T-helper 17 cell (primary cell): ENCODE measurements around the gene NKAIN2. TPM values are rescaled to one million over a fixed set of nuclear protein-coding genes. Genes with fewer than 3 reads are reported as not detected.
"Not testable (repeated sequence)": the region's sequence is repeated elsewhere in the genome, so short reads cannot be mapped to it uniquely, and the experiment has no call there.

ENCODE experiments used
- ATAC-seq: fragments of 150-1000 bp; cut with Tn5 transposase; 2 replicates; pipeline ENCODE4 v1.10.0; 2021; ENCODE audit warnings: mild to moderate bottlenecking, moderate library complexity
- DNase-seq, 3 donors: peaks; one replicate each; pipeline versions ENCODE4 v3.0.0 to v3.0.0-alpha.2; 2020 to 2021
- H3K9me3 ChIP-seq: one replicate; pipeline ENCODE4 v1.7.0; 2013; ENCODE audit warnings: low read length, mild to moderate bottlenecking; ENCODE audit not compliant: control insufficient read depth, poor library complexity, severe bottlenecking
- H3K27ac Mint-ChIP-seq: one replicate; pipeline ENCODE4 v1.8.0; 2022; ENCODE audit warnings: mild to moderate bottlenecking, moderate library complexity, mixed read lengths
- H3K27me3 Mint-ChIP-seq: one replicate; pipeline ENCODE4 v1.8.0; 2022; ENCODE audit warnings: mixed read lengths
- H3K36me3 Mint-ChIP-seq: one replicate; pipeline ENCODE4 v1.8.0; 2022; ENCODE audit warnings: low read depth, mixed read lengths
- H3K4me1 Mint-ChIP-seq: one replicate; pipeline ENCODE4 v1.8.0; 2022; ENCODE audit warnings: mild to moderate bottlenecking, mixed read lengths
- H3K4me3 Mint-ChIP-seq: one replicate; pipeline ENCODE4 v1.8.0; 2022; ENCODE audit warnings: mild to moderate bottlenecking, moderate library complexity, mixed read lengths
- total RNA-seq, 4 donors: library from RNA in 2 of 4; stranded (reverse) in 2 of 4; gene quantifications; one replicate each; pipeline ENCODE4 v1.2.3 and lab custom pipeline; 2022 to 2026

NKAIN2 gene
- total RNA-seq, 2 donors from 2014 or later = 0.13 TPM; not detected in 1

DNA sequence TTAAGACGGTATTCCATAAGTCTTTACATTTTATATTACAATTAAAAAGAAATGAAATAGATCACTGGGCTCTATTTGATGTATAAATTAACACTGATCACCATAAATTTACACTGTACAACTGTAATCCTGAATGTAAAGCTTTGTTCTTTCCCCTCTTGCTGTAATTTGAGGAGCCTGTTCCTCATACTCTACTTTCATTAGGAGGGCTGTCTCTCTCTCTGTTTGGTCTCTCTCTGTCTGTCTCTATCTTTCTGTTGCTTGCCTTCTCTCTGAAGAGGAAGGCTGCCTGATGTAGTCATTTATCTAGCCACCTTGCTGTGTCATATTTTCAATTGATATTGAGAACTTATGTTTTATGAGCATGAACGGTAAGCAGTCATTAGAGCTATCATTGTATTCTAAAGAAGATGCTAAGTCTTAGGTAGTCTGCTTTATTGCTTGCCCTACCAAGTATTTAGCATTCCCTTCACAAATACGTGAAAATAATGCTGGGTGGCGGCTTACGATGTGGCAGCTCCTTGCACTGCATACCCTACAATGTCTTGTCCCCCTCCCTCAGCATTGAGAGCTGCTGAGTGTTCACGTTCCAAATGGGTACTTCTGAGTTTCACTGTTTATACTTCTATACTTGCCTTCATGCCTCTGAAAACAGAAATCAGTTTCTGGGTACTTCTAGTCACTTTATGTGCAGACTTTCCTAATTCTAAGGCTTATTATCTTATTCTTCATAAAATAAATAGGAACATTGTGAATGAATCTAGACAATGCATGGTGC, 205.5 kb downstream of the NKAIN2 start:
- H3K27me3 Mint-ChIP-seq = no peaks in the 10 kb centered on the region
- no peak overlapping the region for H3K4me3 Mint-ChIP-seq
- DNase-seq = no peak
- no peak overlapping the region for H3K27ac Mint-ChIP-seq
- H3K36me3 Mint-ChIP-seq = no peaks in the 10 kb centered on the region
- no peak for ATAC-seq
- H3K4me1 Mint-ChIP-seq = no peaks in the 10 kb centered on the region
- no peaks in the 10 kb centered on the region for H3K9me3 ChIP-seq

DNA sequence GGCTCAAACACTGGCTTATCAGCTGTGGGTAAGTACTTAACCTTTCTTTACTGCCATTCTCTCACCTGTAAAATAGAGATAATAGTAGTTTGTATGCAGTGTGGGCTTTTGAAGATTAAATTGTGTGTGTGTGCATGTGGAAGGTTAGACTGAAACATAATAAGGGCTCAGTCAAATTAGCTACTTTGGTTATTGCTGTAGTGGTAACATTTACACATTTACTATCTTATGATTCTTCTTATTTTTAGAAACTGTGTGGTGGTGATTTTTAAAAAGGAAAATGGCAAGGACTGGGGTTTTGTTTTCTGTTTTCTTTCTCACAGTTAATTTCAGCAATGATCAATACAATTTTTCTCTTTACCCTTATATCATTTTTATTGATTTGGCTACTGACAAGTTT, 206.9 kb downstream of the NKAIN2 start:
- Mint-ChIP-seq H3K27me3 (no peaks in the 10 kb centered on the region), H3K27ac (no peak overlapping the region), H3K36me3 (no peaks in the 10 kb centered on the region), H3K4me3 (no peak overlapping the region), H3K4me1 (no peaks in the 10 kb centered on the region)
- H3K9me3 ChIP-seq = no peaks in the 10 kb centered on the region
- DNase-seq (no peak), ATAC-seq (no peak)

DNA sequence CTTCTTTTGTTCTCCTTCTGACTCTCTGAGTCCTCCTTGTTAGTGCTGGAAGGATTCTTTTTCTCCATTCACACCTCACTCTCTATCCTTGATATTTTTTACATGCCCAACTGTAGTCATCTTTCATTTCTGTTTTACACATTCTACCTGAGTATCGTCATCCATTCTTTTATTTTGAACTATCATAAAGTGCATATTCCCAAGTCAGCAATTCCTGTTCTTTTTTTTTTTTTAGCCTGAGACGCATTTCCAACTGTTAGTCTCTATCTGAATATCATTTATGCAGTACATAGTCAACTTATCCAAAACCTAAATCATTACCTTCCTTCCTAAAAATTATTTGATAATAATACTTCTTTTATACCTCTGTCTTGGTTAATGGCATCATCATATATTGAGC, 207.5 kb downstream of the NKAIN2 start:
- Mint-ChIP-seq H3K27ac (no peak overlapping the region), H3K36me3 (no peaks in the 10 kb centered on the region), H3K4me1 (no peaks in the 10 kb centered on the region), H3K4me3 (no peak overlapping the region), H3K27me3 (no peaks in the 10 kb centered on the region)
- DNase-seq (no peak), ATAC-seq (no peak)
- H3K9me3 ChIP-seq = no peaks in the 10 kb centered on the region

DNA sequence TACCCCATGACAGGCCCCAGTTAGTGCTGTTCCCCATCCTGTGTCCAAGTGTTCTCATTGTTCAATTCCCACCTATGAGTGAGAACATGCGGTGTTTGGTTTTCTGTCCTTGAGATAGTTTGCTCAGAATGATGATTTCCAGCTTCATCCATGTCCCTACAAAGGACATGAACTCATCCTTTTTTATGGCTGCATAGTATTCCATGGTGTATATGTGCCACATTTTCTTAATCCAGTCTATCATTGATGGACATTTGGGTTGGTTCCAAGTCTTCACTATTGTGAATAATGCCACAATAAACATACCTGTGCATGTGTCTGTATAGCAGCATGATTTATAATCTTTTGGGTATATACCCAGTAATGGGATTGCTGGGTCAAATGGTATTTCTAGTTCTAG, 218.4 kb downstream of the NKAIN2 start:
- not testable (repeated sequence) for H3K27me3 Mint-ChIP-seq, H3K27ac Mint-ChIP-seq, H3K9me3 ChIP-seq, DNase-seq, H3K36me3 Mint-ChIP-seq, ATAC-seq, H3K4me1 Mint-ChIP-seq, H3K4me3 Mint-ChIP-seq

DNA sequence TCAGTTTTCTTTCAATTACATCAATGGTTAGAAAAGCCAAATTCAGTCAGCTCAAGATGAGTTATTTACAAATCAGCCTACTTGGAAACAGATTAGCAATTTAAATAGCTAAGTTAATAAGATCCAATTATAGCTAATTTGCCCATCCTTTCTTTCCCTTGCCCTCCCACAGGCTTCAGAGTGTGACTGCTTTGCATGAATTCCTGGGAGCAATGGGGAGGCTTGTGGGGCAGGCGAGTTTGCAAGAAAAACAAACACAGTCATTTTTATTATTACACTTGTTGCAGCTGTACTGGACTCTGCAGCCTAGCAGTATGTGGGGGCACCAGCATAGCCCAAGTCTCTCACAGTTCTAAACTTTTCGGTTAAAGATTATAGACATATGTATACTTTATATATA, 219.0 kb downstream of the NKAIN2 start:
- Mint-ChIP-seq H3K27me3 (no peaks in the 10 kb centered on the region), H3K27ac (no peak overlapping the region), H3K4me3 (no peak overlapping the region), H3K36me3 (no peaks in the 10 kb centered on the region), H3K4me1 (no peaks in the 10 kb centered on the region)
- no peak for ATAC-seq
- DNase-seq = no peak
- H3K9me3 ChIP-seq = no peaks in the 10 kb centered on the region

DNA sequence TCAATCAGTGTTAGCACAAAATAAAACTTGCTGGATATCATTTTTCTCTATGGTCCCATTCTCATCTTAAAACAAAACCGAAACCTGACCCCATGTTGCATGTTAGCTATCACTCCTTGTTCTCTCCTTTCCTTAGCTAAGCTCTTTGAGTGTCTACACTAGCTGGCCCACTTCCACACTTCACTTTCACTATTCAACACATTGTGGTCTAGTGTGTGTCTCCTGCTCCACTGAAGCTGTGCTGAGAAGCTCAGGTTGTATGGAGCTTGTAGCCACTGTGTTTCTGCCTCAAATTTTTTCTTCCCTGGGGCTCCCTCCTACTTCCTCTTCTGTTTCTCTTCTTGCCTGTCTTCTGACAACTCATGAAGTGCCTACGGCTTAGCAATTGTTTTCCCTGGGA, 223.0 kb downstream of the NKAIN2 start:
- H3K36me3 Mint-ChIP-seq = no peaks in the 10 kb centered on the region
- no peak overlapping the region for H3K4me3 Mint-ChIP-seq
- no peak for ATAC-seq
- H3K4me1 Mint-ChIP-seq = no peaks in the 10 kb centered on the region
- H3K9me3 ChIP-seq = no peaks in the 10 kb centered on the region
- H3K27me3 Mint-ChIP-seq = no peaks in the 10 kb centered on the region
- no peak for DNase-seq
- H3K27ac Mint-ChIP-seq = no peak overlapping the region

DNA sequence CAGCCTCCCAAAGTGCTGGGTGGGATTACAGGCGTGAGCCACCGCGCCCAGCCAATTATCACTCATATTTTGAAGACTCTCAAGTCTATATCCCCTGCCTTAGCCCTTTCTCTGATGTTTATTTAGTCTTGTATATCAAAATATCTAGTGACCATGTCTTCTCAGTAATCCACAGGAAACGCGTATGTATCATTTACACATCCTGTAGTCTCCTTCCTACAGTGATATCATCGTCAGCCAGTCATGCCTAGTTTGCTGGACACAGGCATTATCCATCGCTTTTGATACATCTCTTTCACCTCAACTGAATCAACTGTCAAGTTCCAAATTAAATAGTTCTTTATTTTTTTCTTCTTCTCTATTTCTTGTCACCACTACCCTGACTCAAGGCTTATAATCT, 223.7 kb downstream of the NKAIN2 start:
- no peaks in the 10 kb centered on the region for H3K27me3 Mint-ChIP-seq
- H3K4me3 Mint-ChIP-seq = no peak overlapping the region
- H3K36me3 Mint-ChIP-seq = no peaks in the 10 kb centered on the region
- no peak overlapping the region for H3K27ac Mint-ChIP-seq
- ATAC-seq (no peak), DNase-seq (no peak)
- no peaks in the 10 kb centered on the region for H3K9me3 ChIP-seq
- H3K4me1 Mint-ChIP-seq = no peaks in the 10 kb centered on the region

DNA sequence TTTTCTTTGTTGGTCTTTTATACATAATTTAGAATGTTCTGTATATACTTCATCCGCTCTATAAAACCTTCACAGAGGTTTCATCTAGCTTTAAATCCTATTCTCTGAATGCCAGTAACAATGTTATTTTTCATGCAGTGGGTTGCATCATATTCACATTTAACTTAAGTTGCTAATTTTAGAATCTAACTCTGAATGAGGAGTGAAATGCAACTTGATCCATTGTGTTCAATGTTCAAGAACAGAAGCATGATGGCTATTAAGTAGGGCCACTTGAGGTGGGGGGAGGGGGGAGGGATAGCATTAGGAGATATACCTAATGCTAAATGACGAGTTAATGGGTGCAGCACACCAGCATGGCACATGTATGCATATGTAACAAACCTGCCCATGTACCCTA, 224.5 kb downstream of the NKAIN2 start:
- H3K36me3 Mint-ChIP-seq = no peaks in the 10 kb centered on the region
- no peak overlapping the region for H3K27ac Mint-ChIP-seq
- H3K27me3 Mint-ChIP-seq = no peaks in the 10 kb centered on the region
- DNase-seq (no peak), ATAC-seq (no peak)
- no peaks in the 10 kb centered on the region for H3K9me3 ChIP-seq
- H3K4me3 Mint-ChIP-seq = no peak overlapping the region
- no peaks in the 10 kb centered on the region for H3K4me1 Mint-ChIP-seq

DNA sequence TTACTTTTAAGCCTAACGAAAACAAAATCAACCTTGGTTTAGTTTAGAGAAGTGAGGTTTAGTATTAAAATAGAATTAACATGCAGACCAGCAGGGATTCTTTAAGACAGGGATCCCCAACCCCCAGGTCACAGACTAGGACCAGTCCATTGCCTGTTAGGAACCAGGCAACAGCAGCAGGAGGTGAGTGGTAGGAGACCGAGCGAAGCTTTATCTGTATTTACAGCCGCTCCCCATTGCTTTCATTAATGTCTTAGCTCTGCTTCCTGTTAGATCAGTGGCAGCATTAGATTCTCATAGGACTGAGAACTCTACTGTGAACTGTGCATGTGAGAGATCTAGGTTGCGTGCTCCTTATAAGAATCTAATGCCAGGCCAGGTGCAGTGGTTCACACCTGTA, 225.9 kb downstream of the NKAIN2 start:
- Mint-ChIP-seq H3K27ac (no peak overlapping the region), H3K27me3 (no peaks in the 10 kb centered on the region), H3K36me3 (no peaks in the 10 kb centered on the region), H3K4me1 (no peaks in the 10 kb centered on the region), H3K4me3 (no peak overlapping the region)
- ATAC-seq = no peak
- no peak for DNase-seq
- H3K9me3 ChIP-seq = no peaks in the 10 kb centered on the region

DNA sequence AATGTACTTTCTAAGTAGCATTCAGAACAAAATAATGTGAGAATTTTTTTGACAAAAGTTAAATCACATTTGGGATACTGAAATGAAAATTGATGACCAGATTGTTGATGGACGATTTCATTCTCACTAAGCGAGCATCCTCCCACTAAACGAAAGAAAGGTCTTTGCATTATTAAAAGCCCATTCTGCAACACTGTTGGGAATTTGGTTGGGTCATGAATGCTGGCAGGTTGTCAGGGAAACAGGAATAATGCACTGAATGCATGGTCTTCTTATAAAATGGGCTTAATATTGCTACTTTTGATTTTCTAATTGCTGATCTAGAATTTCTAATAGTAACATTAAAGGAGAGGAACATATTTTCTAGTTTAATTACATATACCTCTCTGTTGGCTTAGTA, 229.8 kb downstream of the NKAIN2 start:
- ATAC-seq = no peak
- no peaks in the 10 kb centered on the region for H3K9me3 ChIP-seq
- Mint-ChIP-seq H3K27me3 (no peaks in the 10 kb centered on the region), H3K36me3 (no peaks in the 10 kb centered on the region), H3K4me1 (no peaks in the 10 kb centered on the region), H3K4me3 (no peak overlapping the region), H3K27ac (no peak overlapping the region)
- no peak for DNase-seq

DNA sequence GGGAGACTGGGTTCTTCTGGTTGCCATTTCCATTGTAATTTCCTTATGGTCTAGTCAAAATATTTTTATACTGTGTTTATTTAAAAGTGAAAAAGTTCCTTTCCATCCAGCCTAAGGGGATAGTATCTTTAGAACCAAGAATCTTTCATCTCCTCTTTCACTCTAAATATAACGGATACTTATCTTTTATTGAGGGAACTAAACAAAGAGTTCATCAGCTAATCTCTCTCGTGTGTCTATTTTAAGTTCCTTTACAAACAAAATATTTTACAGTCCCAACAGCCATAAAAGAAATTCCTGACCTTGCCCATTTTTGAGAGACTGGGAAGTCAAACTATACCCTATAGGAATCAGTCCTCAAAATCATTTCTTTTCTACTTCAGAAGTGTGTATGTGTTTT, 232.7 kb downstream of the NKAIN2 start:
- Mint-ChIP-seq H3K4me1 (no peaks in the 10 kb centered on the region), H3K27ac (no peak overlapping the region), H3K4me3 (no peak overlapping the region), H3K36me3 (no peaks in the 10 kb centered on the region), H3K27me3 (no peaks in the 10 kb centered on the region)
- DNase-seq = no peak
- no peak for ATAC-seq
- no peaks in the 10 kb centered on the region for H3K9me3 ChIP-seq

DNA sequence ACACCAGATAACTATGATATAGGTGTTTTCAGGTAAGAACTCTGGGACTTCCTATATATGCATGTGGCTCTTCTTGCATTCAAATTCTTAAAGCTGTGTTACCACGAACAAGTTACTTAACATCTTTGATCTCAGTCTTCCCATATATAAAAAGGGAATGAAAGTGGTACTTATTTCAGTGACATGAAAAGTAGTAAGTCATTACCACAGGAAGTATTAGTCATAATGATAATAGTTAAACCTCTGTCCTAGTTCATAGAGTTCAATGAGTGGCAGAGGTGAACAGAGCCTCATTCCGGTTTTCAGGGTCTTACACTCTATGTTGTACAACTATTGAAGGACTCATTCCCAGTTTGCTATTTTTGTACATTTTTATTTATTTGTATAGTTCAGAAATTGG, 237.0 kb downstream of the NKAIN2 start:
- H3K36me3 Mint-ChIP-seq = no peaks in the 10 kb centered on the region
- ATAC-seq (no peak), DNase-seq (no peak)
- no peaks in the 10 kb centered on the region for H3K27me3 Mint-ChIP-seq
- H3K27ac Mint-ChIP-seq = no peak overlapping the region
- no peak overlapping the region for H3K4me3 Mint-ChIP-seq
- no peaks in the 10 kb centered on the region for H3K9me3 ChIP-seq
- no peaks in the 10 kb centered on the region for H3K4me1 Mint-ChIP-seq

DNA sequence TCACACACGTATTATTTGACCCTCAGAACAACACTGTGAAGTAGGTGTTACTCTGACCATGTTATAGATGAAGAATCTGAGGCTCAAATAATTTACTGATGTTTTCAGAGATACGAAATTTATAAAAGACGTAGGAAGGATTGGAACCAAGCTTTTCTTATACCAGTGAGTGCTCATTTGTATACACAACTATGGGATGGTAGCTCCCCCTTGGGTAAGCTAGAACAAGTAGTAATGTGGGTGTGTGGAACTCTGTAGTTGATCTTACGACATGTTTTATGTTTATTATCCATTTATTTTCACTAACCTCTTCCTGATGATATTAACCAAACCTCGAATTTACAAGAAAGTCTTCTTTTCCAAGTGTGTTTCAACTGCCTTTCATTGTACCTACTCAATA, 248.5 kb downstream of the NKAIN2 start:
- no peaks in the 10 kb centered on the region for H3K9me3 ChIP-seq
- ATAC-seq (no peak), DNase-seq (no peak)
- H3K27me3 Mint-ChIP-seq = no peaks in the 10 kb centered on the region
- H3K4me3 Mint-ChIP-seq = no peak overlapping the region
- H3K36me3 Mint-ChIP-seq = no peaks in the 10 kb centered on the region
- H3K27ac Mint-ChIP-seq = no peak overlapping the region
- no peaks in the 10 kb centered on the region for H3K4me1 Mint-ChIP-seq

DNA sequence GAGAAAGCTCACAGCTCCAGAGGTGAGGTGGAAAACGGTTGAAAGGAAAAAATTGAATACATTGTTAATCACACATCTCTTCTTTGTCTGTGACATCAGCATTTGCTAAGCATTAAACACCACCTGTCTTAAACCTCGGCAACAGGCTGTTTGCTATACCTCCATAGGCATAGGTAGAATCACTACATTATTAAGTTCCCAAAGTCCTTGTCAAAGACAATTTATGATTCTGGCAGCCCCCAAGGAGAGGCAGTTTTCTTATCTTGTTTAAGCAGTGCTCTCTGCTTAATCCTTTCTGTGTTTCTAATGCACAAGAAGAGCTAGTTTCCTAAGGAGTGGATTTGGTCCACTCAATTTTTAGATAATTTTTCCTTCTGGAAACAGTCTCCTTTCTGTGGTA, 249.7 kb downstream of the NKAIN2 start:
- Mint-ChIP-seq H3K36me3 (no peaks in the 10 kb centered on the region), H3K4me1 (no peaks in the 10 kb centered on the region), H3K27me3 (no peaks in the 10 kb centered on the region), H3K4me3 (no peak overlapping the region), H3K27ac (no peak overlapping the region)
- H3K9me3 ChIP-seq = no peaks in the 10 kb centered on the region
- no peak for ATAC-seq
- no peak for DNase-seq
